ENCODE results near the gene LRRC18.

LRRC18 gene

GRCh38 chr10:48945441-48946130 lies 5.9 kb upstream of the LRRC18 start:
- no peak for DNase-seq

- no peak for DNase-seq
Observed at GRCh38 chr10:48944171-48944570, 4.5 kb upstream of the LRRC18 start.

- DNase-seq, result peak; percentile 25
Observed at GRCh38 chr10:48943096-48943495, 3.5 kb upstream of the LRRC18 start.

- peak; percentile 0 for DNase-seq
Observed at GRCh38 chr10:48941427-48942075, 1.9 kb upstream of the LRRC18 start.

- DNase-seq, result peak; percentile 23
Observed at GRCh38 chr10:48940958-48941357, 1.3 kb upstream of the LRRC18 start.

- peak; percentile 23 for DNase-seq
Observed at GRCh38 chr10:48940372-48940771, 732 bp upstream of the LRRC18 start.

- DNase-seq, result peak; percentile 30
Observed at GRCh38 chr10:48938990-48939536, 577 bp downstream of the LRRC18 start.

GRCh38 chr10:48938281-48938680 lies 1.4 kb downstream of the LRRC18 start:
- DNase-seq, result peak; percentile 25

GRCh38 chr10:48937796-48938195 lies 1.8 kb downstream of the LRRC18 start:
- DNase-seq, result peak; percentile 7

- DNase-seq, result no peak
Observed at GRCh38 chr10:48935577-48935976, 4.1 kb downstream of the LRRC18 start.

GRCh38 chr10:48934672-48935501 lies 4.8 kb downstream of the LRRC18 start:
- DNase-seq, result peak; percentile 23

GRCh38 chr10:48932831-48933664 lies 6.6 kb downstream of the LRRC18 start:
- DNase-seq, result peak; percentile 32

- peak; percentile 40 for DNase-seq
Observed at GRCh38 chr10:48931188-48931587, 8.5 kb downstream of the LRRC18 start.

- DNase-seq, result peak; percentile 12
Observed at GRCh38 chr10:48929413-48929990, 10.1 kb downstream of the LRRC18 start.

- DNase-seq, result peak; percentile 25
Observed at GRCh38 chr10:48926764-48927540, 12.7 kb downstream of the LRRC18 start.

GRCh38 chr10:48926255-48926654 lies 13.4 kb downstream of the LRRC18 start:
- DNase-seq, result no peak

GRCh38 chr10:48924988-48925387 lies 14.7 kb downstream of the LRRC18 start:
- DNase-seq, result peak; percentile 29

- DNase-seq, result peak; percentile 12
Observed at GRCh38 chr10:48923748-48924147, 15.9 kb downstream of the LRRC18 start.

- no peak for DNase-seq
Observed at GRCh38 chr10:48913674-48914073, 26.0 kb downstream of the LRRC18 start.

- no peak for DNase-seq
Observed at GRCh38 chr10:48910548-48910947, 29.1 kb downstream of the LRRC18 start.

GRCh38 chr10:48907730-48908129 lies 31.9 kb downstream of the LRRC18 start:
- no peak for DNase-seq

Measured in activated CD8-positive, alpha-beta memory T cell treated with anti-CD3 and anti-CD28 coated beads, Interleukin-2, amount 50 U/mL, for 48 hours (primary cell).